ENCODE measurements around the gene ZNF101. TPM values are rescaled to one million over a fixed set of nuclear protein-coding genes. Genes with fewer than 3 reads are reported as not detected.
"Not testable (repeated sequence)": the region's sequence is repeated elsewhere in the genome, so short reads cannot be mapped to it uniquely, and the experiment has no call there.

ZNF101 gene
- total RNA-seq, 2 donors from 2014 or later: 66.9 to 79.6 TPM

GRCh38 chr19:19652482-19653295 lies 15.9 kb upstream of the ZNF101 start:
- Mint-ChIP-seq H3K36me3 (peaks cover 15 to 22% of the 10 kb centered on the region in 2 donors), H3K27ac (no peak overlapping the region), H3K9me3 (no peaks in the 10 kb centered on the region)
- DNase-seq (ENCODE audit: low spot score in 2 of 2): no peak
- peak in 1 of 2 donors; percentile 31 for ATAC-seq

GRCh38 chr19:19653597-19654147 lies 15.0 kb upstream of the ZNF101 start:
- Mint-ChIP-seq H3K36me3 (peaks cover 21 to 22% of the 10 kb centered on the region in 2 donors), H3K27ac (no peak overlapping the region), H3K9me3 (no peaks in the 10 kb centered on the region)
- DNase-seq (ENCODE audit: low spot score in 2 of 2) (no peak), ATAC-seq (no peak)

- ATAC-seq (no peak), DNase-seq (ENCODE audit: low spot score in 2 of 2) (no peak)
- no peaks in the 10 kb centered on the region for H3K9me3 Mint-ChIP-seq
- peaks cover 19 to 21% of the 10 kb centered on the region in 2 donors for H3K36me3 Mint-ChIP-seq
- peak overlapping the region; percentile 13 to 82 for H3K27ac Mint-ChIP-seq
Measured at GRCh38 chr19:19654441-19654840, 14.2 kb upstream of the ZNF101 start.

- H3K27ac Mint-ChIP-seq: peak overlapping the region; percentile 13 to 65
- H3K36me3 Mint-ChIP-seq: peaks cover 21 to 23% of the 10 kb centered on the region in 2 donors
- DNase-seq (ENCODE audit: low spot score in 2 of 2) (no peak), ATAC-seq (no peak)
- H3K9me3 Mint-ChIP-seq: no peaks in the 10 kb centered on the region
Measured at GRCh38 chr19:19655051-19655594, 13.5 kb upstream of the ZNF101 start.

- ATAC-seq (no peak), DNase-seq (ENCODE audit: low spot score in 2 of 2) (no peak)
- no peaks in the 10 kb centered on the region for H3K9me3 Mint-ChIP-seq
- H3K36me3 Mint-ChIP-seq: peaks cover 20 to 21% of the 10 kb centered on the region in 2 donors
- H3K27ac Mint-ChIP-seq: peak overlapping the region in 1 of 2 donors; percentile 63
Measured at GRCh38 chr19:19655641-19656343, 12.8 kb upstream of the ZNF101 start.

GRCh38 chr19:19656451-19657396 lies 11.9 kb upstream of the ZNF101 start:
- DNase-seq (ENCODE audit: low spot score in 2 of 2): no peak
- peaks cover 25 to 29% of the 10 kb centered on the region in 2 donors for H3K36me3 Mint-ChIP-seq
- peak overlapping the region in 1 of 2 donors; percentile 63 for H3K27ac Mint-ChIP-seq
- H3K9me3 Mint-ChIP-seq: no peaks in the 10 kb centered on the region
- no peak for ATAC-seq

- no peak overlapping the region for H3K27ac Mint-ChIP-seq
- ATAC-seq (no peak), DNase-seq (ENCODE audit: low spot score in 2 of 2) (no peak)
- peaks cover 30 to 34% of the 10 kb centered on the region in 2 donors for H3K36me3 Mint-ChIP-seq
- H3K9me3 Mint-ChIP-seq: no peaks in the 10 kb centered on the region
Measured at GRCh38 chr19:19657397-19657783, 11.2 kb upstream of the ZNF101 start.

GRCh38 chr19:19659646-19660245 lies 8.9 kb upstream of the ZNF101 start:
- Mint-ChIP-seq H3K36me3 (peaks cover 29 to 32% of the 10 kb centered on the region in 2 donors), H3K9me3 (no peaks in the 10 kb centered on the region), H3K27ac (peak overlapping the region; percentile 56 to 88)
- no peak for ATAC-seq
- DNase-seq (ENCODE audit: low spot score in 2 of 2): no peak

- peaks cover 29 to 32% of the 10 kb centered on the region in 2 donors for H3K36me3 Mint-ChIP-seq
- ATAC-seq (no peak), DNase-seq (ENCODE audit: low spot score in 2 of 2) (no peak)
- no peaks in the 10 kb centered on the region for H3K9me3 Mint-ChIP-seq
- H3K27ac Mint-ChIP-seq: peak overlapping the region; percentile 92 to 93
Measured at GRCh38 chr19:19661141-19661674, 7.4 kb upstream of the ZNF101 start.

GRCh38 chr19:19661675-19662251 lies 6.9 kb upstream of the ZNF101 start:
- ATAC-seq (peak in 1 of 2 donors; percentile 39), DNase-seq (ENCODE audit: low spot score in 2 of 2) (peak; percentile 49 to 55)
- Mint-ChIP-seq H3K27ac (peak overlapping the region; percentile 92 to 93), H3K9me3 (no peaks in the 10 kb centered on the region), H3K36me3 (peaks cover 30% of the 10 kb centered on the region in 2 donors)

GRCh38 chr19:19662344-19662743 lies 6.3 kb upstream of the ZNF101 start:
- DNase-seq (ENCODE audit: low spot score in 2 of 2) (peak in 1 of 2 donors; percentile 52), ATAC-seq (no peak)
- Mint-ChIP-seq H3K27ac (peak overlapping the region; percentile 90 to 93), H3K9me3 (no peaks in the 10 kb centered on the region), H3K36me3 (peaks cover 26 to 36% of the 10 kb centered on the region in 2 donors)

GRCh38 chr19:19662871-19663255 lies 5.8 kb upstream of the ZNF101 start:
- H3K27ac Mint-ChIP-seq: peak overlapping the region; percentile 90 to 93
- DNase-seq (ENCODE audit: low spot score in 2 of 2) (no peak), ATAC-seq (no peak)
- H3K9me3 Mint-ChIP-seq: no peaks in the 10 kb centered on the region
- peaks cover 23 to 41% of the 10 kb centered on the region in 2 donors for H3K36me3 Mint-ChIP-seq

GRCh38 chr19:19663256-19664120 lies 5.2 kb upstream of the ZNF101 start, which contains the start of gene ATP13A1:
TSS of gene ATP13A1 (minus strand) at chr19:19663676. CDS start at chr19:19663666, 10 bp downstream.
- peak; percentile 75 to 78 for ATAC-seq
- peak within 1 kb of the TSS; percentile 93 to 94 for H3K27ac Mint-ChIP-seq

GRCh38 chr19:19665420-19665948 lies 3.2 kb upstream of the ZNF101 start:
- H3K9me3 Mint-ChIP-seq, ATAC-seq: not testable (repeated sequence)
- Mint-ChIP-seq H3K27ac (peak overlapping the region in 1 of 2 donors; percentile 72), H3K36me3 (peaks cover 29 to 49% of the 10 kb centered on the region in 2 donors)
- DNase-seq (ENCODE audit: low spot score in 2 of 2): peak in 1 of 2 donors; percentile 55

More at GRCh38 chr19:19663256-19664120, 5.2 kb upstream of the ZNF101 start, which contains the start of gene ATP13A1:
- H3K36me3 Mint-ChIP-seq: peaks cover 19 to 44% of the 10 kb centered on the region in 2 donors
- H3K9me3 Mint-ChIP-seq: no peaks in the 10 kb centered on the region
- peak; percentile 89 to 97 for DNase-seq (ENCODE audit: low spot score in 2 of 2)

All from activated naive CD4-positive, alpha-beta T cell treated with anti-CD3 and anti-CD28 coated beads, Interleukin-2, amount 50 U/mL, for 72 hours (primary cell).